HEK293 (cell line): ENCODE measurements around the gene KCND2.

Experiments
- CTCF ChIP-seq: fragments of 450-650 bp; formaldehyde crosslinking; IDR thresholded peaks from 2 replicates; pipeline ENCODE4 v1.5.1; 2016; ENCODE audit warnings: missing biosample characterization, missing genetic modification characterization
- ZNF785 ChIP-seq: fragments of 450-650 bp; formaldehyde crosslinking; IDR thresholded peaks from 2 replicates; pipeline ENCODE4 v1.5.1; 2016; ENCODE audit warnings: missing biosample characterization, missing genetic modification characterization

GRCh38 chr7:120400806-120401455 lies 128.0 kb downstream of the KCND2 start:
- no peak for TF ChIP-seq ZNF785 (tag by site-specific recombination)
- TF ChIP-seq CTCF: no peak
